A673 (cell line): ENCODE measurements around the gene GMPPA.

Experiments
- EZH2 ChIP-seq: fragments of 200-600 bp; sonication (generic); IDR thresholded peaks from 2 replicates; pipeline ENCODE4 v1.6.1; 2017; ENCODE audit warnings: borderline replicate concordance, low read depth, mild to moderate bottlenecking, mixed read lengths, antibody characterized with exemption, low read length; ENCODE audit not compliant: poor library complexity, severe bottlenecking
- TF ChIP-seq, protein P1 (sequence below): fragments of 300-800, 200-600 bp; sonication (generic); conservative IDR thresholded peaks from 2 replicates; pipeline ENCODE4 v1.5.1; 2017; ENCODE audit warnings: low read depth, mild to moderate bottlenecking, antibody characterized with exemption, low read length, moderate library complexity, mixed read lengths

DNA sequence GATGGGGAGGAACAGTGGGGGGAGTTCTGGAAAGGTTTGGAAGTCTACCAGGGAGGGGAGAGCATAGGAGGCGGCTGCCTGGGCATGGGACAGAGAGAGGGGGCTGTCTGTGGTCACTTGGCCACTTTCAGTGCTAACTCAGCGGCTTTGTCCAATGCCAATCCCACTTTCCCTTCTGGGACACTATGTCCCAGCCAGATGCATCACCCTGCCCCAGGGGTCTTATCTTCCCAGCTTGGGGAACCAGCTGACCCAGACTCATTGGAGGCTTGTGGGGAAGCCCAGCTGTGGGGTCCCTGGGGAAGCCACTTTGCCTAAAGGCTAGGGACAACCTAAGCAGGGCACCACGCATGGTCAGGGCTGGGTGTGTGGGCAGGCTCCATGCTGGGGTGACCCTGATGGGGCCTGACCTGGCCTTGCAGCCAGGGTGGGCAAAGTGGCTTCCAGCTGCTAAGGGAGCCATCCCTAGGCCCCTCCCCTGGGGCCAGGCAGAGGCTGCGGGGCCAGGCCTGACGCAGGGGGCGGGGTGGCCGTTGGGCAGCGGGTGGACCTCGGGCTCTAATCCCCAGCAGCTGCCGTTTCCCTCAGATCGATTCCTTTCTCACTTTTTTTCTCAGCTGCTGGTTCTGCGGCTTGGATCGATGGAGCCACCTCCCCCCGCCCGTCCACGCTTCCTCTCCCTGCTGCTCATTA, 14.0 kb downstream of the GMPPA start:
- TF ChIP-seq, protein P1, sequence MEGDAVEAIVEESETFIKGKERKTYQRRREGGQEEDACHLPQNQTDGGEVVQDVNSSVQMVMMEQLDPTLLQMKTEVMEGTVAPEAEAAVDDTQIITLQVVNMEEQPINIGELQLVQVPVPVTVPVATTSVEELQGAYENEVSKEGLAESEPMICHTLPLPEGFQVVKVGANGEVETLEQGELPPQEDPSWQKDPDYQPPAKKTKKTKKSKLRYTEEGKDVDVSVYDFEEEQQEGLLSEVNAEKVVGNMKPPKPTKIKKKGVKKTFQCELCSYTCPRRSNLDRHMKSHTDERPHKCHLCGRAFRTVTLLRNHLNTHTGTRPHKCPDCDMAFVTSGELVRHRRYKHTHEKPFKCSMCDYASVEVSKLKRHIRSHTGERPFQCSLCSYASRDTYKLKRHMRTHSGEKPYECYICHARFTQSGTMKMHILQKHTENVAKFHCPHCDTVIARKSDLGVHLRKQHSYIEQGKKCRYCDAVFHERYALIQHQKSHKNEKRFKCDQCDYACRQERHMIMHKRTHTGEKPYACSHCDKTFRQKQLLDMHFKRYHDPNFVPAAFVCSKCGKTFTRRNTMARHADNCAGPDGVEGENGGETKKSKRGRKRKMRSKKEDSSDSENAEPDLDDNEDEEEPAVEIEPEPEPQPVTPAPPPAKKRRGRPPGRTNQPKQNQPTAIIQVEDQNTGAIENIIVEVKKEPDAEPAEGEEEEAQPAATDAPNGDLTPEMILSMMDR = no peak
- TF ChIP-seq EZH2 = no peak
